Muscle layer of duodenum (tissue), 2 donors: ENCODE measurements around the gene OTULINL.

Source experiments
- H3K27ac ChIP-seq: one replicate; pipeline ENCODE4 v1.7.0; 2013; ENCODE audit warnings: mild to moderate bottlenecking, low read length
- H3K27me3 ChIP-seq: one replicate; pipeline ENCODE4 v1.7.0; 2013; ENCODE audit warnings: low read depth, mild to moderate bottlenecking, control low read depth, low read length
- H3K36me3 ChIP-seq, 2 donors: one replicate each; pipeline ENCODE4 v1.7.0; 2013; ENCODE audit warnings: low read length in 2 of 2, control low read depth in 1 of 2, mild to moderate bottlenecking in 1 of 2; ENCODE audit not compliant: insufficient read depth in 2 of 2, control insufficient read depth in 1 of 2
- H3K4me1 ChIP-seq, 2 donors: one replicate each; pipeline ENCODE4 v1.7.0; 2013; ENCODE audit warnings: low read length in 2 of 2, mild to moderate bottlenecking in 2 of 2, control low read depth in 1 of 2, moderate library complexity in 1 of 2; ENCODE audit not compliant: insufficient read depth in 2 of 2, control insufficient read depth in 1 of 2
- H3K4me3 ChIP-seq, 2 donors: one replicate each; pipeline ENCODE4 v1.7.0; 2013; ENCODE audit warnings: low read length in 2 of 2, low read depth in 1 of 2, mild to moderate bottlenecking in 1 of 2
- H3K9me3 ChIP-seq, 2 donors: one replicate each; pipeline ENCODE4 v1.7.0; 2013; ENCODE audit warnings: low read length in 2 of 2, control low read depth in 1 of 2, mild to moderate bottlenecking in 1 of 2; ENCODE audit not compliant: control insufficient read depth in 1 of 2
- donor health status: healthy.

Gene OTULINL

DNA sequence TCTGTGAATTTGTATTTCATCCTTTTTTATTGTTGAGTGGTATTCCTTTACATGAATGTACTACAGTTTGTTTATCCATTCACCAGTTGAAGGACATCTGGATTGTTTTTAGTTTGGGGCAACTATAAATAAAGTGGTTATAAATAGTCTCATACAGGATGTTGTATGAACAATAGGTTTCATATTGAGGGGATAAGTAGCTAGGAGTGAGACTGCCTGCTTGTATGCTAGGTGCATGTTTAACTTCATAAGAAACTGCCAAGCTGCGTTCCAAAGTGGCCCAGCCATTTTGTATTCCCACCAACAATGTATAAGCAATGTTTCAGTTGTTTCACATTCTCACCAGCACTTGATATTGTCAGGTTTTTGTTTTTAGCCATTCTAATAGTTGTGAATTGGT, 21.5 kb downstream of the OTULINL start:
- H3K4me1 ChIP-seq, result no peaks in the 10 kb centered on the region
- no peak overlapping the region for H3K27ac ChIP-seq
- H3K9me3 ChIP-seq, result no peaks in the 10 kb centered on the region
- no peak overlapping the region for H3K4me3 ChIP-seq
- no peaks in the 10 kb centered on the region for H3K36me3 ChIP-seq
- no peaks in the 10 kb centered on the region for H3K27me3 ChIP-seq

GRCh38 chr5:14607104-14607503, 25.5 kb downstream of the OTULINL start:
- Histone ChIP-seq H3K27ac (no peak overlapping the region), H3K4me3 (no peak overlapping the region), H3K4me1 (no peaks in the 10 kb centered on the region), H3K27me3 (no peaks in the 10 kb centered on the region), H3K9me3 (no peaks in the 10 kb centered on the region), H3K36me3 (no peaks in the 10 kb centered on the region)

DNA sequence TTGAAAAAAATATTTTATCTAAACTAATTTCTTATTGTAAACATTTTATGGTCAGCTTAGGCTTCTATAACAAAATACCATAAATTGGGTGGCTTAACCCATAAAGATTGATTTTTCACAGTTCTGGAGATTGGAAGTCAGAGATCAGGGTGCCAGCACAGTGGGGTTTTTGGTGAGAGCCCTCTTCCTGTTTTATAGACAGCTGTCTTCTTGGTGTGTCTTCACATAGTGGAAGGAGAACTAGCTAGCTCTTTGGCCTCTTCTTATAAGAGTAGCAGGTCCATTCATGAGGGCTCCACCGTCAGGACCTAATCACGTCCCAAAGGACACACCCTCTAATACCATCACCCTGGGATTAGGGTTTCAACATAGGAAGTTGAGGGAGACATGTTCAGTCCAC, 26.6 kb downstream of the OTULINL start:
- no peaks in the 10 kb centered on the region for H3K27me3 ChIP-seq
- H3K4me3 ChIP-seq, result no peak overlapping the region
- no peaks in the 10 kb centered on the region for H3K36me3 ChIP-seq
- no peaks in the 10 kb centered on the region for H3K9me3 ChIP-seq
- no peak overlapping the region for H3K27ac ChIP-seq
- no peaks in the 10 kb centered on the region for H3K4me1 ChIP-seq

- Histone ChIP-seq H3K36me3 (no peaks in the 10 kb centered on the region), H3K4me3 (no peak overlapping the region), H3K9me3 (no peaks in the 10 kb centered on the region), H3K27ac (no peak overlapping the region), H3K27me3 (no peaks in the 10 kb centered on the region), H3K4me1 (no peaks in the 10 kb centered on the region)
Observed at GRCh38 chr5:14611737-14612136, 30.1 kb downstream of the OTULINL start.

DNA sequence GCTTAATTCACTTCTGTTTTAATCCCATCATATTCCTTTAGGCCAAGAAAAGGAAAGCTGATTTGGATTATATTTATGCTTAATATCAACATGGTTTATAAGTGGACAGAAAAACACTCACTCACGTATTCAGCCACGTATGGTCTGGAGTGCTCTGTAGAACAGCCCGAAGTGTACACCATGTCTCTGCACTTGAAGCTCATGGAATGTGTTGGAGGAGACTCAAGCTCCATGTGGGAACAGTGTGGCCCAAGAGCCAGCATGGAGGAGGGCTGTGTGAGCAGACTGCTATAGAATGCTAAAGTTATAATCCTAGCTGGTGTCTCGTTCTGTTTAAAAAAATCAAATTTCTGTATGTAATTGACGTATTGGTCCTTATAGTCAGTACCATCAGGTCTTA, 32.9 kb downstream of the OTULINL start:
- H3K4me1 ChIP-seq, result no peaks in the 10 kb centered on the region
- no peaks in the 10 kb centered on the region for H3K27me3 ChIP-seq
- H3K4me3 ChIP-seq, result no peak overlapping the region
- H3K9me3 ChIP-seq, result no peaks in the 10 kb centered on the region
- H3K27ac ChIP-seq, result no peak overlapping the region
- H3K36me3 ChIP-seq, result no peaks in the 10 kb centered on the region

- no peaks in the 10 kb centered on the region for H3K9me3 ChIP-seq
- no peaks in the 10 kb centered on the region for H3K36me3 ChIP-seq
- H3K4me1 ChIP-seq, result no peaks in the 10 kb centered on the region
- no peak overlapping the region for H3K4me3 ChIP-seq
- no peak overlapping the region for H3K27ac ChIP-seq
- no peaks in the 10 kb centered on the region for H3K27me3 ChIP-seq
Observed at GRCh38 chr5:14615365-14615764, 33.8 kb downstream of the OTULINL start.

- Histone ChIP-seq H3K27ac (no peak overlapping the region), H3K4me1 (no peaks in the 10 kb centered on the region), H3K36me3 (no peaks in the 10 kb centered on the region), H3K27me3 (no peaks in the 10 kb centered on the region), H3K9me3 (peaks cover 0 to 5% of the 10 kb centered on the region in 2 donors), H3K4me3 (no peak overlapping the region)
Observed at GRCh38 chr5:14617441-14617840, 35.8 kb downstream of the OTULINL start.

DNA sequence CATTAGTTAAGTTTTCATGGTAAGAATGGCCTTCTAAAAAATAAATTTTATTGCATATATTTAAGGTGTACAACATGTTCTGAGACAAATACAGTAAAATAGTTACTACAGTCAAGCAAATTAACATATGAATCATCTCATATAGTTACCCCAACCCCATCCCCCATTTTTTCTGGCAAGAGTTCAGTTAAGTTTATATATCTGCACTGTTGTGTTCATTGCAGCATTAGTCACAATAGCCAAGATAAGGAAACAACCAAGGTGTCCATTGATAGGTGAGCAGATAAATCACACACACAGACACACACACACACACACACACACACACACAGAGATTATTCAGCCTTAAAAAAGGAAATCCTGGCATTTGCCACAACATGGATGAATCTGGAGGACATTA, 45.7 kb downstream of the OTULINL start:
- H3K36me3 ChIP-seq, result no peaks in the 10 kb centered on the region
- no peak overlapping the region for H3K4me3 ChIP-seq
- H3K27ac ChIP-seq, result no peak overlapping the region
- H3K27me3 ChIP-seq, result no peaks in the 10 kb centered on the region
- H3K9me3 ChIP-seq, result no peaks in the 10 kb centered on the region
- H3K4me1 ChIP-seq, result no peaks in the 10 kb centered on the region

DNA sequence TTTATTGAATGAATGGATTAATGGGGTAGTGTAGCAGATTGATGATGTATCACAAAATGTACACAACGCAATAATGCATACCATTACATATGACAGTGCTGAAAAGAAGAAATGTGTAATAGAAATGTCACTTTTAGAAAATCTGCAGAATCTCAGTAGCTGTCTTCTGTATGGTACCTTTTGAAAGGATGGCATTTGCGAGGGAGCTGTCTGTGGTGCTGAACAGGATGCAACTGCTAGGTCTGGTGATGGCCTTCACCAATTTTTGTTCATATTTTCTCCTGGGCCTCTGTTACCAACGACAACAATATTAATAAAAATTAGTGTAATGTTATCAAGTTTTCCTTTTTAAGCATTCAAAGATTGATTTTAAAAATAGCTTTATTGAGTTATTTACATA, 46.8 kb downstream of the OTULINL start:
- Histone ChIP-seq H3K27me3 (no peaks in the 10 kb centered on the region), H3K27ac (no peak overlapping the region), H3K9me3 (no peaks in the 10 kb centered on the region), H3K4me3 (no peak overlapping the region), H3K36me3 (no peaks in the 10 kb centered on the region), H3K4me1 (no peaks in the 10 kb centered on the region)

DNA sequence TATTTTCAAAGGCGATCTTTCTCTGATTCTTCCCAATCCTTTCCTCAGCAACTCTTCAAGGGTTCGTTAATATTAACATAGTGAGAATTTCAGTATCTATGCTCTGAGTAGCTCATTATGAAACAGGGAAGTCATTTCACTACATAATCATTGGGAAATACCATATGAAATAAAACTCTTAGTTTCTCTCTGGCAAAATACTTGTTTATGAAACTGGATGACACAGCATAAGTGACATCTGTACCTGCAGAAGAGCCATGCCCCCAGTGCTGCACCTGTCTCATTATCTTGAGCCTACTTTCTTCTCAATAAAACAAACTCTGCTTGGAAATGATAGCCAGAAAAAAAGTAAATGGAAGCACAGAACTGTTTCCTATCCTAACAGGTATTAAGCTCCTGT, 49.1 kb downstream of the OTULINL start:
- H3K36me3 ChIP-seq, result no peaks in the 10 kb centered on the region
- no peak overlapping the region for H3K4me3 ChIP-seq
- no peaks in the 10 kb centered on the region for H3K27me3 ChIP-seq
- no peak overlapping the region for H3K27ac ChIP-seq
- H3K4me1 ChIP-seq, result no peaks in the 10 kb centered on the region
- H3K9me3 ChIP-seq, result no peaks in the 10 kb centered on the region

DNA sequence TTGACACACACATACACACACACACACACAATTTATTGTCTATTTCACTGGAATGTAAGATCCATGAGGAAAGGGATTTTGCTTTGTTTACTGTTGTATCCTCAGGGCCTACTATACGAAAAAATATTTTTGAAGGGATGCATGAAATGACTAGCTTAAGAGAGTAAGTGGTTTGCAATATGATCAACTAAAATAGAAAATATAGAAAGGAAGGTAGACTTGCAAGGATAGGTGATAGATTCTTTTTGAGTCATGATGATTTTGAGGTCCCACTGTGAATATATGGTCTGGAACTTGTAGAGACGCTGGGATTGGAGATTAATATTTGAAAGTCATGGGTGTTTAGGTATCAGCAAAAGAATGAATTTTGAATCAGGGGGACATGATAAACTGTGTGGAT, 54.1 kb downstream of the OTULINL start:
- H3K27ac ChIP-seq, result no peak overlapping the region
- no peaks in the 10 kb centered on the region for H3K27me3 ChIP-seq
- H3K36me3 ChIP-seq, result no peaks in the 10 kb centered on the region
- no peak overlapping the region for H3K4me3 ChIP-seq
- H3K9me3 ChIP-seq, result no peaks in the 10 kb centered on the region
- H3K4me1 ChIP-seq, result no peaks in the 10 kb centered on the region

DNA sequence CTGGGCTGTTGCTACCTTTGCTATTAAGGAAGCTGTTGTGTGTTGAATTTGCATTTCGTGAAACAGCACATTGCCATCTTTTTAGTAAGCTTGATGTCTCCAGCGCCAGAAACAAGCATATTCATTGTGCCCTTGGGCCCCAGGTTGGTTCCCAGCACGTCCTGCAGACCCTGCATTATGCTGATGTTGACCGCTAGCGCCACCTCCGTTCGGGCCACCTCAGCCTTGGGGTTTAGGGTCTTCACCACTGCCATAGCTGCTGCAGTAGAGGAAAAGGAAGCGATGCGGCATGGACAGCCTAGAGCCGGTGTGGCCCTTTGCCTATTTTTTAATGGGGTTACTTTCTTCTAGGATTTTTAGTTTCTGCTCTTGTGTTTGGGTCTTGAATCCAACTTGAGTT, 59.2 kb downstream of the OTULINL start:
- Histone ChIP-seq H3K27me3 (no peaks in the 10 kb centered on the region), H3K27ac (no peak overlapping the region), H3K4me3 (no peak overlapping the region), H3K36me3 (no peaks in the 10 kb centered on the region), H3K4me1 (no peaks in the 10 kb centered on the region), H3K9me3 (no peaks in the 10 kb centered on the region)
